GM12872 (cell line): ENCODE results near the gene TRUB2.

Experiments
- TF ChIP-seq, protein P1 (sequence below): IDR thresholded peaks from 3 replicates; pipeline ENCODE4 v1.5.1; 2011; ENCODE audit warnings: low read depth, mild to moderate bottlenecking, low read length, moderate library complexity; ENCODE audit not compliant: insufficient read depth

TRUB2 gene

DNA sequence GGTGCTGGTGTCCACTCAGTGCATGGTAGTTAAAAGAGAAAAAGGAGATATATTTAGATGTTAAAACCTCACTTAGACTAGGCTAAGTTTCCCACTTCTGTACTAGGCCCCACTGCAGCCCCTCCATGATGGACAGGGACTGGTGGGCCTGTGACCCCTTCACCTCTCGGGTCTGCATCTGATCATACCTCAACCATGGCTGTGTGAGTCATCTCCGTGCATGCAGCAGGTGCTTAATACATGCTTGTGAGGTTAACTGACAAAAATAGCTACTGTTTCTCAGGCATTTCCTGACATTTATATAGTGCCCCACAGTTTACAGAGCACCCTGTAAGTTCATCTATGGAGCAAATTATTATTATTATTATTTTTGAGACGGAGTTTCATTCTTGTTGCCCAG lies 40.5 kb upstream of the TRUB2 start:
- TF ChIP-seq, protein P1, sequence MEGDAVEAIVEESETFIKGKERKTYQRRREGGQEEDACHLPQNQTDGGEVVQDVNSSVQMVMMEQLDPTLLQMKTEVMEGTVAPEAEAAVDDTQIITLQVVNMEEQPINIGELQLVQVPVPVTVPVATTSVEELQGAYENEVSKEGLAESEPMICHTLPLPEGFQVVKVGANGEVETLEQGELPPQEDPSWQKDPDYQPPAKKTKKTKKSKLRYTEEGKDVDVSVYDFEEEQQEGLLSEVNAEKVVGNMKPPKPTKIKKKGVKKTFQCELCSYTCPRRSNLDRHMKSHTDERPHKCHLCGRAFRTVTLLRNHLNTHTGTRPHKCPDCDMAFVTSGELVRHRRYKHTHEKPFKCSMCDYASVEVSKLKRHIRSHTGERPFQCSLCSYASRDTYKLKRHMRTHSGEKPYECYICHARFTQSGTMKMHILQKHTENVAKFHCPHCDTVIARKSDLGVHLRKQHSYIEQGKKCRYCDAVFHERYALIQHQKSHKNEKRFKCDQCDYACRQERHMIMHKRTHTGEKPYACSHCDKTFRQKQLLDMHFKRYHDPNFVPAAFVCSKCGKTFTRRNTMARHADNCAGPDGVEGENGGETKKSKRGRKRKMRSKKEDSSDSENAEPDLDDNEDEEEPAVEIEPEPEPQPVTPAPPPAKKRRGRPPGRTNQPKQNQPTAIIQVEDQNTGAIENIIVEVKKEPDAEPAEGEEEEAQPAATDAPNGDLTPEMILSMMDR: no peak

DNA sequence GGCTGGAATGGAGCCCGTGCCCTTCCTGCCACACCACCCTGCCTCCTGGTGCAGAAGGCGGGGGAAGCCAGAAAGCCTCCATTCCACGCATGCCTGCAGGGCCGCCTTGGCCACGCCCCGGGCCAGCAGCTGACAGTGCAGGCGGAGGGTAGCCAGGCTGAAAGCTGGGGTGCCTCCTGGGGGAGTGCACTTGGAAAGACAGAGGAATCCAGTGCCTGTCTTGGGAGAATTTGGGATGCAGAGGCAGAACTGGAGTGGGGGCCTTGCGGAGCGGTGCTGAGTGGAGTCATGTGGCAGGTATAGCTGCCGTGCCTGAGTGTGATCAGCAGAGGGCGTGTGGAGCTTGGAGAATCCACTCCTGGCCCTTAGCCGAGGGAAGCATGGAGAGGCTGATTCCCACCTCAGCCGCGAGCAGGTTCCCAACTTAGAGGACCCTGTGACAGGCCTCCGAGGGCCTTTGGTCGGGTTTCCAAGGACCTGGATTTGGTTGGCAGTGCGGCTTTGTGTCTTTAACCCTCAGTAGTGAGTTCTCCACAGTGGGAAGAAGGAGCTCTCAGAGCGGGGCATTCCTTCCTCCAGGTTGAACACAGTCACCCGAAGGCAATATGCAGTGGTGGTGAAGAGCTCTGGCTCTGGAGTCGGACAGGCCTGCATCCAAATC lies 39.9 kb upstream of the TRUB2 start:
- TF ChIP-seq, protein P1: peak; percentile 95

DNA sequence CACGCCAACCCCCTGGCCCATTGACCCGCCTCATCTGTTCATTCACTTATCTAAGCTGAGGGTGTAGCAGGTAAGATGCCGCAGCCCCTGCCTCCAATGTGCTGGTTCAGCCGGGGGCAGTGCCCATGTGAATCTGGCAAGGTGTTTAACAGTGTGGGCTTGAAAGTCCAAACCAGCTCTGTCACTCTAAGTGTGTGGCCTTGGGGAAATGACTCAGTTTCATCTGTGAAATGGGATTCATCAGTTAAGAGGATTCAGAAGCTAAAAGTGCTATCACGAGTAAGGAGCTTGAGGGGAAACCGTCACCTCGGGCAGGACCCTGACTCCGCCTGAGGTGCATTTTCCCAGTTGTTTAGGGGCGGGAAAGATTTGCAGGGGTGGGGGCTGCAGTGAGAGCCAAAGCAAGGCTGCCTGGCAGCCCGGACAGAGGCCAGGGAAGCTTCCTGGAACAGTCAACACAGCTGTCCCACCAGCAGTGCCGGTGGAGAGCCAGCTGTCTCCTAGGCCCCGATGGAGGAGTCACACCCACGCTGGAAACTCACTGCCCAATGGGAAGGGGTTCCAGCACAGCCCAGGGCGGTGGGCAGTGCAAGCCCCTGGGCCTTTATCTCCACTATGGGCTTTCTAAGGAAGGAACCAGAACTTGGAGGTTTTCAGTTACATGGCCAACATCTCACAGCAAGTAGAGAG lies 39.2 kb upstream of the TRUB2 start:
- TF ChIP-seq, protein P1: no peak

DNA sequence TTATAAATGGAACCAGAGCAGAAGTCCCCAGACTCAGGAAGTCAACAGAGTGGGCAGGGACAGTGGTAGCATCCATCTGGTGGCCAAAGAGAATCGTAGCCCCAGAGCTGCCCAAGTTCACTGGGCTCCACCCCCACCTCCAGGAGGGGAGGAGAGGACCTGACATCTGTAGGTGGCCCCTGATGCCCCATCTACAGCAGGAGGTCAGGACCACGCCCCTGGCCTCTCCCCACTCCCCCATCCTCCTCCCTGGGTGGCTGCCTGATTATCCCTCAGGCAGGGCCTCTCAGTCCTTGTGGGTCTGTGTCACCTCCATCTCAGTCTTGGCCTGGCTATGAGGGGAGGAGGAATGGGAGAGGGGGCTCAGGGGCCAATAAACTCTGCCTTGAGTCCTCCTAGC lies 38.6 kb upstream of the TRUB2 start:
- TF ChIP-seq, protein P1: no peak

DNA sequence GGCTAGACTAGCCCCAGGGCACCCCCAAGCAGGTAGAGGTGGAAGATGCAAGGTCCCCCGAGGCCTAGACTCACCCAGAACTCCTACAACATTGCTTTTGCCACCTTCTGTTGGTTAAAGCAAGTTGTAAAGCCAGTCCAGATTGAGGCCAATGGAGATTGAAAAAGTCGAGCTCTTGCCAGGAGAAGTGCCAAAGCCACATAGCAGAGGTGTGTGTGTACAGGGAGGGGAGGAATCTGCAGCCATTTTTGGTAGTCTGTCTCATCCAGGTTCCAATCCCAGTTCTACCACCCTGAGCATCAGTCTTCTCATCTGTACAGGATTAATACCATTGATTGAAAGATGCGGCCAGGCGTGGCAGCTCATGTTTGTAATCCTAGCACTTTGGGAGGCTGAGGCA lies 36.6 kb upstream of the TRUB2 start:
- TF ChIP-seq, protein P1: no peak

DNA sequence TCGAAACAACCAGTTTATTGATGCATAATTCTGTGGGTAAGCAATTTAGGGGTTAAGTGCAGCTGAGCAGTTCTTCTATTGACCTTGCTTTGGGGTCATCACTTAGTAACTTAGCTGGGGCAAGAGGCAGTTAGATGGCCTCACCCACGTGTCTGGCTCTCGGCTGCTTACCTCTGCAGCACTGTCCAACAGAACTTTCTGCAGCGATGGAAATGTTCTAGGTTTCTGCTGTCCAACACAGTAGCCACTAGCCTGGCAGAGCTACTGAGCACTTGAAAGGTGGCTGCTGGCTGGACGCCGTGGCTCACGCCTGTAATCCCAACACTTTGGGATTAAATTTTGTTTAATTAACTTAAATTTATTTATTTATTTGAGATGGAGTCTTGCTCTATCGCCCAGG lies 35.8 kb upstream of the TRUB2 start:
- TF ChIP-seq, protein P1: no peak

DNA sequence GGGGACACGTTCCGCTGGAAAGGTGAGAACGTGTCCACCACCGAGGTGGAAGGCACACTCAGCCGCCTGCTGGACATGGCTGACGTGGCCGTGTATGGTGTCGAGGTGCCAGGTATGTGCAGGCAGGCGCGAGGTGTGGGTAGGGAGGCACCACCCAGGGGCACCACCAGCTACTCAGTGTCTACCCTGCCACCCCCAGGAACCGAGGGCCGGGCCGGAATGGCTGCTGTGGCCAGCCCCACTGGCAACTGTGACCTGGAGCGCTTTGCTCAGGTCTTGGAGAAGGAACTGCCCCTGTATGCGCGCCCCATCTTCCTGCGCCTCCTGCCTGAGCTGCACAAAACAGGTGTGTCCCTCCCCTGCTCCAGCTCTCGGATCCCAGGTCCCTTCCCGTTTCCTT lies 33.2 kb upstream of the TRUB2 start:
- TF ChIP-seq, protein P1: no peak
